Mammary epithelial cell (primary cell): ENCODE results near the gene ABTB1.

ENCODE experiments used
- EZH2 ChIP-seq: IDR thresholded peaks from 2 replicates; pipeline ENCODE4 v1.6.1; 2012; ENCODE audit warnings: low read length, inconsistent platforms, borderline replicate concordance
- TF ChIP-seq, protein P1 (sequence below), 2 donors: IDR thresholded peaks in 1 of 2; conservative IDR thresholded peaks in 1 of 2; 2 replicates each; pipeline ENCODE4 v1.5.1; 2011 to 2012; ENCODE audit warnings: inconsistent platforms in 2 of 2, low read length in 2 of 2, mild to moderate bottlenecking in 2 of 2, control low read depth in 1 of 2, low read depth in 1 of 2; ENCODE audit not compliant: insufficient read depth in 1 of 2; ENCODE audit errors: extremely low read depth in 1 of 2

GRCh38 chr3:127647845-127648204 is 24.9 kb upstream of the ABTB1 start:
- TF ChIP-seq, protein P1, sequence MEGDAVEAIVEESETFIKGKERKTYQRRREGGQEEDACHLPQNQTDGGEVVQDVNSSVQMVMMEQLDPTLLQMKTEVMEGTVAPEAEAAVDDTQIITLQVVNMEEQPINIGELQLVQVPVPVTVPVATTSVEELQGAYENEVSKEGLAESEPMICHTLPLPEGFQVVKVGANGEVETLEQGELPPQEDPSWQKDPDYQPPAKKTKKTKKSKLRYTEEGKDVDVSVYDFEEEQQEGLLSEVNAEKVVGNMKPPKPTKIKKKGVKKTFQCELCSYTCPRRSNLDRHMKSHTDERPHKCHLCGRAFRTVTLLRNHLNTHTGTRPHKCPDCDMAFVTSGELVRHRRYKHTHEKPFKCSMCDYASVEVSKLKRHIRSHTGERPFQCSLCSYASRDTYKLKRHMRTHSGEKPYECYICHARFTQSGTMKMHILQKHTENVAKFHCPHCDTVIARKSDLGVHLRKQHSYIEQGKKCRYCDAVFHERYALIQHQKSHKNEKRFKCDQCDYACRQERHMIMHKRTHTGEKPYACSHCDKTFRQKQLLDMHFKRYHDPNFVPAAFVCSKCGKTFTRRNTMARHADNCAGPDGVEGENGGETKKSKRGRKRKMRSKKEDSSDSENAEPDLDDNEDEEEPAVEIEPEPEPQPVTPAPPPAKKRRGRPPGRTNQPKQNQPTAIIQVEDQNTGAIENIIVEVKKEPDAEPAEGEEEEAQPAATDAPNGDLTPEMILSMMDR (conservative IDR thresholded peaks at IDR 0.05 in 1 of 2, IDR thresholded peaks at IDR 0.05 in 1 of 2; ENCODE audit: extremely low read depth in 1 of 2, insufficient read depth in 1 of 2, low read depth in 1 of 2, low read length in 2 of 2) = no peak
- TF ChIP-seq EZH2 = no peak
